SH-SY5Y (cell line): ENCODE data around the gene SLC12A1.

Experiments used
- GATA2 ChIP-seq: IDR thresholded peaks from 2 replicates; pipeline ENCODE4 v1.6.1; 2011; ENCODE audit warnings: mild to moderate bottlenecking, low read depth, low read length
- GATA3 ChIP-seq: IDR thresholded peaks from 2 replicates; pipeline ENCODE4 v1.6.1; 2011; ENCODE audit warnings: low read depth, mild to moderate bottlenecking, low read length, moderate library complexity

SLC12A1 gene

GRCh38 chr15:48317221-48317620, 111.1 kb downstream of the SLC12A1 start:
- TF ChIP-seq GATA2, result no peak
- no peak for TF ChIP-seq GATA3

- TF ChIP-seq GATA2 (no peak), GATA3 (no peak)
Observed at GRCh38 chr15:48318131-48318530, 112.0 kb downstream of the SLC12A1 start.

GRCh38 chr15:48323294-48323693, 117.2 kb downstream of the SLC12A1 start:
- TF ChIP-seq GATA3 (no peak), GATA2 (no peak)

GRCh38 chr15:48324949-48325348, 118.8 kb downstream of the SLC12A1 start:
- no peak for TF ChIP-seq GATA3
- no peak for TF ChIP-seq GATA2

- TF ChIP-seq GATA2, result no peak
- no peak for TF ChIP-seq GATA3
Observed at GRCh38 chr15:48325400-48325799, 119.3 kb downstream of the SLC12A1 start.

GRCh38 chr15:48330105-48330785, 124.1 kb downstream of the SLC12A1 start:
- no peak for TF ChIP-seq GATA3
- TF ChIP-seq GATA2, result no peak

- no peak for TF ChIP-seq GATA3
- no peak for TF ChIP-seq GATA2
Observed at GRCh38 chr15:48330855-48331795, 125.0 kb downstream of the SLC12A1 start, which contains the start of gene DUT. DUT (plus strand) TSS chr15:48331429; CDS start chr15:48331516, 87 bp downstream.

GRCh38 chr15:48331796-48332641, 125.9 kb downstream of the SLC12A1 start:
- TF ChIP-seq GATA3 (no peak), GATA2 (no peak)

- TF ChIP-seq GATA2 (no peak), GATA3 (no peak)
Observed at GRCh38 chr15:48332642-48333034, 126.5 kb downstream of the SLC12A1 start.

- TF ChIP-seq GATA3, result no peak
- no peak for TF ChIP-seq GATA2
Observed at GRCh38 chr15:48333540-48333939, 127.4 kb downstream of the SLC12A1 start.

GRCh38 chr15:48334260-48334659, 128.2 kb downstream of the SLC12A1 start:
- no peak for TF ChIP-seq GATA2
- no peak for TF ChIP-seq GATA3

GRCh38 chr15:48336940-48337339, 130.8 kb downstream of the SLC12A1 start:
- no peak for TF ChIP-seq GATA2
- TF ChIP-seq GATA3, result no peak

GRCh38 chr15:48337607-48338006, 131.5 kb downstream of the SLC12A1 start:
- TF ChIP-seq GATA3, result no peak
- TF ChIP-seq GATA2, result no peak

- no peak for TF ChIP-seq GATA3
Observed at GRCh38 chr15:48340111-48340510, 134.0 kb downstream of the SLC12A1 start.
